Measurements from ENCODE around the gene MAT2A.

Gene MAT2A

DNA sequence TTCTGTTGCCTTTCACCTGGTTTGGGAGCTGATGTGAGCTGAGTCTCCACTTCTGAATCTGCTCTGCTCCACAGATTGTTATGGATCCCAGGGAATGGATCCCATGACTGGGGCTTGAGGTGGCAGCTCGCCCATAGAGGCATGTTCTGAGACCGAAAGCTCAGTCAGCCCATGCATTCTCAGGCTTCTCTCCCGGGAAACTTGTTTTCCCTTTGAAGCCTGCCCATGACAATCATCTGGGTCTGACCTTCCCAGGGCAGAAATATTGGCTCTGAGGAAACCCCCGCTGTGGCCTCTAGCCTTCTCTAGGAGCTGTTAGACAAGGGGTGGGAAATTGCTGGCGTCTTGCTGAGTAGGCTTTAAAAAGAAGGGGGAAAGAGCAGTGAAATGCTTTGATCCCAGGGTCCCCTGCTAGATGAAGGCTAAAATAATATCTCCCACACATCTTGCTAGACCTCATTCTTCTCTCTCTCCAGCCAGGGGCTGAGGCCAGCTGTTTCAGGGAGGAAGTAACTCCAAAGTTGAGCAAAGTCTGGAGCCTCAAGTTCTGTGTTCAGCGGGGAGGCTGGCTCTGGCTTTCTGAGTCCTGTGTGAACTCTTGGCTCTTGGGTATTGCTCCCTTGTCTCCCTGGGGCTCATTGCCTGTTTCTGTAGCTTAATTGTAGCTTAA lies 40.4 kb downstream of the MAT2A start:
- H3K36me3 Mint-ChIP-seq (ENCODE audit: insufficient read depth) = peaks cover 31% of the 10 kb centered on the region

GRCh38 chr2:85580206-85580605 lies 41.2 kb downstream of the MAT2A start:
- H3K4me1 Mint-ChIP-seq = peaks cover 52% of the 10 kb centered on the region

More for the DNA sequence above, 40.4 kb downstream of the MAT2A start:
- Mint-ChIP-seq H3K4me1 (peaks cover 46% of the 10 kb centered on the region), H3K27me3 (no peaks in the 10 kb centered on the region), H3K9me3 (no peaks in the 10 kb centered on the region), H3K27ac (ENCODE audit: low read depth) (peak overlapping the region; percentile 94), H3K4me3 (peak overlapping the region; percentile 95)
- no peak for DNase-seq (ENCODE audit: low spot score in 2 of 2)
- no peak for ATAC-seq (replicated peaks; ENCODE audit: extremely low read depth, poor library complexity, severe bottlenecking)

GRCh38 chr2:85582492-85582891 lies 43.5 kb downstream of the MAT2A start:
- ATAC-seq (replicated peaks; ENCODE audit: extremely low read depth, poor library complexity, severe bottlenecking) (no peak), DNase-seq (ENCODE audit: low spot score in 2 of 2) (no peak)
- peak overlapping the region; percentile 48 for H3K27ac Mint-ChIP-seq (ENCODE audit: low read depth)
- peaks cover 58% of the 10 kb centered on the region for H3K4me1 Mint-ChIP-seq
- no peaks in the 10 kb centered on the region for H3K9me3 Mint-ChIP-seq
- H3K4me3 Mint-ChIP-seq = peak overlapping the region; percentile 31
- peaks cover 33% of the 10 kb centered on the region for H3K36me3 Mint-ChIP-seq (ENCODE audit: insufficient read depth)
- no peaks in the 10 kb centered on the region for H3K27me3 Mint-ChIP-seq

More at GRCh38 chr2:85580206-85580605, 41.2 kb downstream of the MAT2A start:
- Mint-ChIP-seq H3K36me3 (ENCODE audit: insufficient read depth) (peaks cover 33% of the 10 kb centered on the region), H3K27ac (ENCODE audit: low read depth) (peak overlapping the region; percentile 44), H3K4me3 (peak overlapping the region; percentile 95), H3K27me3 (no peaks in the 10 kb centered on the region), H3K9me3 (no peaks in the 10 kb centered on the region)
- no peak for DNase-seq (ENCODE audit: low spot score in 2 of 2)
- no peak for ATAC-seq (replicated peaks; ENCODE audit: extremely low read depth, poor library complexity, severe bottlenecking)

DNA sequence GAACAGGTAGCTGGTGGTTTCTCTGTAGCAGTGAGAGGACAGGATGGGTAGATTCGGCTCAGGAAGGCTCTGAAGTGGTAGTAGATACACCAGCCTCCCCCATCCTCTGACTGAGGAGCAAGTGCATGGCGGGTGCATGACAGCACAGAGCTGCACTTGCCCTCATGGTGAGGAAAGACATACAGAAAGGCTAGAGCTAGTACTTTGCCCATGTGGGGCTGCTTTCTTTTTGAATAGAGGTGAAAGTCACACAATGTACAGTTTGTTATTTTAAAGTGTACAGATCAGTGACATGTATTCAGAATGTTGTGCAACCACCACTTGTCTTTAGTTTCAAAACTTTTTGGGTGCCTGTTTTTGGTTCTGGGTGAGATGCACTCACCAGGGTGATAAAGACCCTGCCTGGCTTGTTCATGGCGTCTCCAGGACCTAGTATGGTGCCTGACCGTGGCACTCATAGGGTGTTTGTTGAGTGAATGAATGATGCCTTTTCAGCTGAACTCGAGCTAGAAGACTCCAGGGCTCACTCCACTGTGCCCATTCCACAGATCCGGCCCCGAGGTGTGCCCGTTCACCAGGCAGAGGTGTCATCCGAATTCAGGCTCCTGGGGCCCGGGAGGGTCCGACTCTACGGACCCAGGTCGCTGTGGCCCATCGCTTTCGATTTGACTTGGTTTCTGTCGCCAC lies 44.8 kb downstream of the MAT2A start:
- H3K4me1 Mint-ChIP-seq = peaks cover 60% of the 10 kb centered on the region
- no peak for DNase-seq (ENCODE audit: low spot score in 2 of 2)

GRCh38 chr2:85584354-85584856 lies 45.4 kb downstream of the MAT2A start, which contains the start of gene VAMP5:
VAMP5 (plus strand) TSS chr2:85584431; CDS start chr2:85584491, 60 bp downstream.
- H3K4me1 Mint-ChIP-seq = peaks cover 57% of the 10 kb centered on the region
- no peaks in the 10 kb centered on the region for H3K9me3 Mint-ChIP-seq
- peak within 1 kb of the TSS; percentile 80 for H3K4me3 Mint-ChIP-seq
- ATAC-seq (replicated peaks; ENCODE audit: extremely low read depth, poor library complexity, severe bottlenecking) (peak; percentile 55), DNase-seq (ENCODE audit: low spot score in 2 of 2) (no peak)
- peak within 1 kb of the TSS; percentile 93 for H3K27ac Mint-ChIP-seq (ENCODE audit: low read depth)
- no peaks in the 10 kb centered on the region for H3K27me3 Mint-ChIP-seq
- peaks cover 26% of the 10 kb centered on the region for H3K36me3 Mint-ChIP-seq (ENCODE audit: insufficient read depth)

More for the DNA sequence above, 44.8 kb downstream of the MAT2A start:
- Mint-ChIP-seq H3K4me3 (peak overlapping the region; percentile 80), H3K27ac (ENCODE audit: low read depth) (peak overlapping the region; percentile 74), H3K36me3 (ENCODE audit: insufficient read depth) (peaks cover 28% of the 10 kb centered on the region), H3K27me3 (no peaks in the 10 kb centered on the region), H3K9me3 (no peaks in the 10 kb centered on the region)
- ATAC-seq (replicated peaks; ENCODE audit: extremely low read depth, poor library complexity, severe bottlenecking) = peak; percentile 50

GRCh38 chr2:85584857-85585780 lies 46.2 kb downstream of the MAT2A start:
- Mint-ChIP-seq H3K36me3 (ENCODE audit: insufficient read depth) (peaks cover 25% of the 10 kb centered on the region), H3K4me1 (peaks cover 54% of the 10 kb centered on the region), H3K4me3 (peak overlapping the region; percentile 80), H3K27ac (ENCODE audit: low read depth) (peak overlapping the region; percentile 93), H3K9me3 (no peaks in the 10 kb centered on the region), H3K27me3 (no peaks in the 10 kb centered on the region)
- ATAC-seq (replicated peaks; ENCODE audit: extremely low read depth, poor library complexity, severe bottlenecking) (peak; percentile 50), DNase-seq (ENCODE audit: low spot score in 2 of 2) (no peak)

- Mint-ChIP-seq H3K4me1 (peaks cover 56% of the 10 kb centered on the region), H3K9me3 (no peaks in the 10 kb centered on the region), H3K36me3 (ENCODE audit: insufficient read depth) (peaks cover 19% of the 10 kb centered on the region), H3K27ac (ENCODE audit: low read depth) (peak overlapping the region; percentile 93), H3K4me3 (peak overlapping the region; percentile 80), H3K27me3 (no peaks in the 10 kb centered on the region)
- no peak for DNase-seq (ENCODE audit: low spot score in 2 of 2)
- no peak for ATAC-seq (replicated peaks; ENCODE audit: extremely low read depth, poor library complexity, severe bottlenecking)
Observed at GRCh38 chr2:85585781-85586105, 46.8 kb downstream of the MAT2A start.

- Mint-ChIP-seq H3K4me3 (no peak overlapping the region), H3K36me3 (ENCODE audit: insufficient read depth) (peaks cover 4% of the 10 kb centered on the region), H3K9me3 (no peaks in the 10 kb centered on the region), H3K4me1 (peaks cover 48% of the 10 kb centered on the region), H3K27me3 (no peaks in the 10 kb centered on the region), H3K27ac (ENCODE audit: low read depth) (peak overlapping the region; percentile 39)
- DNase-seq (ENCODE audit: low spot score in 2 of 2) = no peak
- ATAC-seq (replicated peaks; ENCODE audit: extremely low read depth, poor library complexity, severe bottlenecking) = no peak
Observed at GRCh38 chr2:85588236-85588635, 49.3 kb downstream of the MAT2A start.

DNA sequence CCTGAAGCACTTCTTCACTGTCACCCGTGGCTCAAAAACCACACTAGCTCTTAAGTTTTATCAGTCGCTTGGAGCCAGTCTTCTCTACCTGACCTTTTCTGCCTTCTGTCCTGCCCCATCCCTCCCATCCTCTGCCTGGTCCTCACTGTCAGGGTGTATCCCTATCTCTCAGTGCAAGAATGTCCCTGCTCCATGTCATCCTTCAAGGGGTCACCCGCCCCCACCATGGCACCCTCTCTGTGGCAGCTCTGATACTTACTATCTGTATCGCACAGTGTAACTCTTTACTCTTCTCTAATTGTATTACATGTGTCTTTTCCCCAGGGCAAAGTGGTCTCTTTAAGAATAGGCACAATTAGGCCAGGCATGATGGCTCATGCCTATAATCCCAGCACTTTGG lies 49.7 kb downstream of the MAT2A start:
- ATAC-seq (replicated peaks; ENCODE audit: extremely low read depth, poor library complexity, severe bottlenecking) (no peak), DNase-seq (ENCODE audit: low spot score in 2 of 2) (no peak)
- Mint-ChIP-seq H3K27ac (ENCODE audit: low read depth) (peak overlapping the region; percentile 39), H3K9me3 (no peaks in the 10 kb centered on the region), H3K4me3 (no peak overlapping the region), H3K36me3 (ENCODE audit: insufficient read depth) (peaks cover 4% of the 10 kb centered on the region), H3K27me3 (no peaks in the 10 kb centered on the region), H3K4me1 (peaks cover 45% of the 10 kb centered on the region)

GRCh38 chr2:85589181-85589580 lies 50.2 kb downstream of the MAT2A start:
- no peaks in the 10 kb centered on the region for H3K27me3 Mint-ChIP-seq
- no peaks in the 10 kb centered on the region for H3K9me3 Mint-ChIP-seq
- peak overlapping the region; percentile 39 for H3K27ac Mint-ChIP-seq (ENCODE audit: low read depth)
- peaks cover 4% of the 10 kb centered on the region for H3K36me3 Mint-ChIP-seq (ENCODE audit: insufficient read depth)
- DNase-seq (ENCODE audit: low spot score in 2 of 2) (no peak), ATAC-seq (replicated peaks; ENCODE audit: extremely low read depth, poor library complexity, severe bottlenecking) (no peak)
- H3K4me1 Mint-ChIP-seq = peaks cover 47% of the 10 kb centered on the region
- H3K4me3 Mint-ChIP-seq = no peak overlapping the region

- Mint-ChIP-seq H3K27me3 (no peaks in the 10 kb centered on the region), H3K4me1 (peaks cover 51% of the 10 kb centered on the region), H3K9me3 (no peaks in the 10 kb centered on the region), H3K4me3 (no peak overlapping the region), H3K36me3 (ENCODE audit: insufficient read depth) (peaks cover 2% of the 10 kb centered on the region), H3K27ac (ENCODE audit: low read depth) (no peak overlapping the region)
- no peak for DNase-seq (ENCODE audit: low spot score in 2 of 2)
- ATAC-seq (replicated peaks; ENCODE audit: extremely low read depth, poor library complexity, severe bottlenecking) = no peak
Observed at GRCh38 chr2:85589982-85590791, 51.2 kb downstream of the MAT2A start.

DNA sequence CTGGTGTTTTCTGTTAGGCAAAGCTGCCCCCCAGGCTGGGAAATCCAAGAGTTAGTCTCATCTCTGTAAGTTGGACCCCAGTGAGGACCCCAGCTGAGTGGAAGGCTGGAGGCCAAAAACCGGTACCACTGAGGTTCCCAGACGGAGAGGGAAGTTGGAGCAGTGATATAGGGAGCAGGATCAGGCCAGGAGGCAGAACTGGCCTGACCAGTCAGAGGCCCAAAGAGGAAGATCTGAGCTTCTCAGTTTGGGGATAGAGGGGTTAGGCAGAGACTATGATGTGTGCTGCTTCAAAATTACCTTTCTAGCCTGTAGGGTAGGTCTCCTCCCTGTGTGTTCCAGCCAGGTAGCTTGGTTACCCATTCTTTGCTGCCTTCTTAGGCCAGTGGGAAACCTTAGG lies 52.0 kb downstream of the MAT2A start:
- Mint-ChIP-seq H3K27ac (ENCODE audit: low read depth) (no peak overlapping the region), H3K36me3 (ENCODE audit: insufficient read depth) (peaks cover 7% of the 10 kb centered on the region)

More for the DNA sequence above, 52.0 kb downstream of the MAT2A start:
- no peak overlapping the region for H3K4me3 Mint-ChIP-seq
- DNase-seq (ENCODE audit: low spot score in 2 of 2) (no peak), ATAC-seq (replicated peaks; ENCODE audit: extremely low read depth, poor library complexity, severe bottlenecking) (no peak)
- H3K9me3 Mint-ChIP-seq = no peaks in the 10 kb centered on the region
- peaks cover 51% of the 10 kb centered on the region for H3K4me1 Mint-ChIP-seq
- H3K27me3 Mint-ChIP-seq = no peaks in the 10 kb centered on the region
